Mucosa of rectum (tissue), 2 donors: ENCODE results near the gene ZNF710.

Source experiments
- H3K27ac ChIP-seq, 2 donors: one replicate each; pipeline ENCODE4 v1.7.0; 2013; ENCODE audit warnings: inconsistent platforms in 2 of 2, low read depth in 2 of 2, low read length in 2 of 2
- H3K27me3 ChIP-seq, 2 donors: one replicate each; pipeline ENCODE4 v1.7.0; 2013; ENCODE audit warnings: low read length in 2 of 2; ENCODE audit not compliant: control insufficient read depth in 2 of 2, insufficient read depth in 2 of 2
- H3K36me3 ChIP-seq, 2 donors: one replicate each; pipeline ENCODE4 v1.7.0; 2013; ENCODE audit warnings: low read length in 2 of 2; ENCODE audit not compliant: control insufficient read depth in 2 of 2, insufficient read depth in 2 of 2
- H3K4me1 ChIP-seq, 2 donors: one replicate each; pipeline ENCODE4 v1.7.0; 2013; ENCODE audit warnings: low read length in 2 of 2, mild to moderate bottlenecking in 1 of 2; ENCODE audit not compliant: control insufficient read depth in 2 of 2, insufficient read depth in 2 of 2
- H3K4me3 ChIP-seq, 2 donors: one replicate each; pipeline ENCODE4 v1.7.0; 2013; ENCODE audit warnings: low read length in 2 of 2
- H3K9ac ChIP-seq, 2 donors: one replicate each; pipeline ENCODE4 v1.7.0; 2013; ENCODE audit warnings: low read length in 2 of 2, low read depth in 1 of 2, mild to moderate bottlenecking in 1 of 2
- H3K9me3 ChIP-seq, 2 donors: one replicate each; pipeline ENCODE4 v1.7.0; 2013; ENCODE audit warnings: low read length in 2 of 2; ENCODE audit not compliant: control insufficient read depth in 2 of 2
- donor health status: healthy.
- donor health status: Normal muscosa, but diverticular disease.

ZNF710 gene

DNA sequence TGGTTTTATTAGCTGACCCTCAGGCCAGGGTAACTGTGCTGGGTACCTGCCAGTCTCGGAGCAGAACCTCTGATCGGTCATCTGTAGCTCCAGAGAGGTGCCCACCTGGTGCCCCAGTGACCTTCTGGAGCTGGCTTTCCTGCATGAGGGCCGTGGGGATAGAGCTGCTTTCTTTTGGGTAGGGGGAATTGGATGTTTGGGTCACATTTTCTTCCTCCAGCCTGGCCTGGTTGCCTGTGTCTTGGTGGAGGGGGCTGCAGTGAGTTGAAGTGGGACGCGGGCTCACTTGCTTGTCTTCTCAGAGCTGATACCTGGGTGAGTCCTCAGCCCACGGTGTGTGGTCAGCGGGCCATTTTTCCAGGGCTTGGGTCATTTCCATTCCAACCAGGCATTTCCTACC lies 2.6 kb downstream of the ZNF710 start:
- no peak overlapping the region for H3K4me3 ChIP-seq
- peak overlapping the region; percentile 14 to 68 for H3K27ac ChIP-seq
- peaks cover 0 to 3% of the 10 kb centered on the region in 2 donors for H3K36me3 ChIP-seq
- peaks cover 23 to 38% of the 10 kb centered on the region in 2 donors for H3K4me1 ChIP-seq
- no peaks in the 10 kb centered on the region for H3K9me3 ChIP-seq
- H3K9ac ChIP-seq, result peak overlapping the region in 1 of 2 donors; percentile 87
- no peaks in the 10 kb centered on the region for H3K27me3 ChIP-seq

DNA sequence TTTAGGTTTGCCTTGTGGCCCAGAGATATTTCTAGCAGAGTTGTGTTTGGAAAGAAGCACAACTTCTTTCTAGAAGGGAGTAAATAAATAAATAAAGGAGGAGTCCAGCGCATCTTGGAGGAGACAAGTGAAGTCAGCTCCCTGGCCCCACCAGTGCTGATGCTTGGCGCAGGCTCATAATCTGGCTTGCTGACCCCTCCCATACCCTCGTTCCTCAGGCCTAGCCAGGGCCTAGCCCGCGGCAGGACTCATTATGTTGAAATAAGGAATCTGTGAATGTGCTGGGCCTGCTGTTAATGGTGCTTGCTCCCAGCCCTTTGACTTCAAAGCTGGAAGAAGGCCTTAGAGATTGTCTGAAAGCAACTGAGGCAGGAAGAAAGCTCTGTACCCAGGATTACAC lies 3.1 kb downstream of the ZNF710 start:
- Histone ChIP-seq H3K27me3 (no peaks in the 10 kb centered on the region), H3K27ac (peak overlapping the region; percentile 68 to 75), H3K36me3 (peaks cover 0 to 5% of the 10 kb centered on the region in 2 donors), H3K9ac (peak overlapping the region in 1 of 2 donors; percentile 44), H3K4me3 (peak overlapping the region in 1 of 2 donors; percentile 48), H3K4me1 (peaks cover 18 to 33% of the 10 kb centered on the region in 2 donors), H3K9me3 (no peaks in the 10 kb centered on the region)

- H3K9ac ChIP-seq, result peak overlapping the region in 1 of 2 donors; percentile 44
- no peaks in the 10 kb centered on the region for H3K9me3 ChIP-seq
- peaks cover 0 to 7% of the 10 kb centered on the region in 2 donors for H3K36me3 ChIP-seq
- H3K27ac ChIP-seq, result peak overlapping the region; percentile 68 to 75
- H3K4me1 ChIP-seq, result peaks cover 18 to 31% of the 10 kb centered on the region in 2 donors
- H3K4me3 ChIP-seq, result peak overlapping the region in 1 of 2 donors; percentile 48
- no peaks in the 10 kb centered on the region for H3K27me3 ChIP-seq
Observed at GRCh38 chr15:90004671-90005070, 3.5 kb downstream of the ZNF710 start.

- Histone ChIP-seq H3K9ac (no peak overlapping the region), H3K36me3 (peaks cover 0 to 7% of the 10 kb centered on the region in 2 donors), H3K9me3 (peaks cover 0 to 2% of the 10 kb centered on the region in 2 donors), H3K27ac (peak overlapping the region in 1 of 2 donors; percentile 1), H3K27me3 (no peaks in the 10 kb centered on the region), H3K4me3 (no peak overlapping the region), H3K4me1 (peaks cover 18% of the 10 kb centered on the region in 2 donors)
Observed at GRCh38 chr15:90006217-90007075, 5.3 kb downstream of the ZNF710 start.

DNA sequence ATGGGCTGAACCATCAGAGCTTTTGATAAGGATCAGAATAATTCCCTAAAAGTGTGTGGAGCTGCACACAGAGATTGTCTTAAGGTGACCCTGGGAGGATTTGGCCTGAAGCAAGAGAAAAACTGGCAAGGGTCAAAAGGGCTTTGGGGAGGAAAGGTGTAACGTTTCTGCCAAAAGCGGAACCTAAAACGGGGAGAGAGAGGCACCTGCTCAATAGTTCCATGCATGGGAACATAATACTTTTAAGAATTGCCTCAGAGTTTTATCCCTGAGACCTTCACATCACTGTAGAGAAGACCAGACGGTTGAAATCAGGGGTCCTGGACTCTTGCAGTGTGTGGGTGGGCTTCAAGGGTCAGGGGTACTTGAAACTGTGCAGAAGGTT lies 5.9 kb downstream of the ZNF710 start:
- no peaks in the 10 kb centered on the region for H3K27me3 ChIP-seq
- H3K9ac ChIP-seq, result no peak overlapping the region
- no peak overlapping the region for H3K27ac ChIP-seq
- H3K36me3 ChIP-seq, result peaks cover 0 to 7% of the 10 kb centered on the region in 2 donors
- peaks cover 0 to 3% of the 10 kb centered on the region in 2 donors for H3K9me3 ChIP-seq
- H3K4me1 ChIP-seq, result peaks cover 18% of the 10 kb centered on the region in 2 donors
- no peak overlapping the region for H3K4me3 ChIP-seq

DNA sequence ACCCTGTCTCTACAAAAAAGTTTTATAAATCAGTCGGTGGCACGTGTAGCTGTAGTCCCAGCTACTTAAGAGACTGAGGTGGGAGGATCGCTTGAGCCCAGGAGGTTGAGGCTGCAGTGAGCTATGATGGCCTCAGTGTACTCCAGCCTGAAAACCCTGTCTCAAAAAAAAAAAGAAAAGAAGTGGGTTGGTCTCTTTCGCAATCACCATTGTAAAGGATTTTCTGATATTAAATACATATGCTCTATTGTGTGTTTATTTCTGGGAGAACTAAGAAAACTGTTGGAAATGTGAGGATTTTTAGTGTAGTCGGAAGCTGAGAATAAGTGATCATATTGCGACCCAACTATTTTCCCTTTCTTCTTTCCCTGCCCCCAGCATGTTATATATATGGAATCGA lies 7.5 kb downstream of the ZNF710 start:
- H3K9ac ChIP-seq, result no peak overlapping the region
- peaks cover 0 to 7% of the 10 kb centered on the region in 2 donors for H3K36me3 ChIP-seq
- no peak overlapping the region for H3K4me3 ChIP-seq
- H3K9me3 ChIP-seq, result peaks cover 0 to 3% of the 10 kb centered on the region in 2 donors
- H3K27me3 ChIP-seq, result no peaks in the 10 kb centered on the region
- H3K4me1 ChIP-seq, result peaks cover 18 to 20% of the 10 kb centered on the region in 2 donors
- no peak overlapping the region for H3K27ac ChIP-seq

DNA sequence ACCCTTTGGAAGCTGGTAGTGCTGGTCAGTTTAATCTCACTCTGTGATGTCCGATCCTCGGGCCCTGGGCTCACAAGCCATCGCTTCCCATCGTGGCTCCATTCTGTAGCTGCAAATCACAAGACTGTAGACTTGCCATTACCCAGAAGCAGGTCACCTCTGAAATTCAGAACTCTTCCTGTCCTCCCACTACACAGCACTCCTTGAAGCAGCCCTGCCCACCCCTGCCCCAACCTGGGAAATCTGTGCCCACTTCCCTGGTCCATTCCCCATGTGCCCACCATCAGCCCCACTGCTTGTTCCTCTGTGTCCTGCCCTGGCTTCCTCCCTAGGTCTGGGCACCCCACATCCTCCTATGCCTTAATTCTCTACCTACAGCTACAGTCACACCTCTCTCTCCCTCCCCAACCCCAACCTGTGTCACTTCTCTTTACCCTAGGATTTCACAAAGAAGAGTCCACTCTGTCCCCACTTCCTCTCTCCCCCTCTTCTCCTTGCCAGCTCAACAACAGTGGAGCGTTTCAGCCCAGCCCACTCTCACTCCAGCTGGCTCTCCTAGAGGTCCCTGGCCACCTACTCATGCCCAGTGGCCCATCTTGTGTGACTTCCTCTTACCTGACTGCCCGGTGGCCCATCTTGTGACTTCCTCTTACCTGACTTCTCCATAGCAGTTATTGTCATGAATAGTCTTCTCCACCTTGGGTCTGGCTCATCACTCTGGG lies 8.3 kb downstream of the ZNF710 start:
- H3K9ac ChIP-seq, result no peak overlapping the region
- no peak overlapping the region for H3K4me3 ChIP-seq
- peaks cover 0 to 3% of the 10 kb centered on the region in 2 donors for H3K9me3 ChIP-seq
- peak overlapping the region; percentile 0 to 18 for H3K27ac ChIP-seq
- no peaks in the 10 kb centered on the region for H3K27me3 ChIP-seq
- H3K4me1 ChIP-seq, result peaks cover 15 to 19% of the 10 kb centered on the region in 2 donors
- H3K36me3 ChIP-seq, result peaks cover 0 to 7% of the 10 kb centered on the region in 2 donors

DNA sequence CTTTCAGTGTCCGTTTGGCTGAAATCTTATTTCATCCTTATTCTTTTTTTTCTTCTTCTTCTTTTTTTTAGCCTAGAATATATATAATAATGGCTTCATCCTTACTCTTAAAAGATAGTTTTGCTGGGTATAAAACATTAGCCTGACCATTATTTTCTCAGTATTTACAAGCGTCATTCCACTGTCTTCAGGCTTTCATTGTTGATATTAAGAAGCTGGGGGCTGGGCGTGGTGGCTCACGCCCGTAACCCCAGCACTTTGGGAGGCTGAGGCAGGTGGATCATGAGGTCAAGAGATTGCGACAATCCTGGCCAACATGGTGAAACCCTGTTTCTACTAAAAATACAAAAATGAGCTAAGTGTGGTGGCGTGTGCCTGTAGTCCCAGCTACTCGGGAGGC lies 10.6 kb downstream of the ZNF710 start:
- H3K4me3 ChIP-seq, result no peak overlapping the region
- peaks cover 0 to 4% of the 10 kb centered on the region in 2 donors for H3K36me3 ChIP-seq
- peaks cover 0 to 3% of the 10 kb centered on the region in 2 donors for H3K9me3 ChIP-seq
- H3K27me3 ChIP-seq, result no peaks in the 10 kb centered on the region
- H3K4me1 ChIP-seq, result peaks cover 11 to 17% of the 10 kb centered on the region in 2 donors
- H3K27ac ChIP-seq, result no peak overlapping the region
- H3K9ac ChIP-seq, result no peak overlapping the region

DNA sequence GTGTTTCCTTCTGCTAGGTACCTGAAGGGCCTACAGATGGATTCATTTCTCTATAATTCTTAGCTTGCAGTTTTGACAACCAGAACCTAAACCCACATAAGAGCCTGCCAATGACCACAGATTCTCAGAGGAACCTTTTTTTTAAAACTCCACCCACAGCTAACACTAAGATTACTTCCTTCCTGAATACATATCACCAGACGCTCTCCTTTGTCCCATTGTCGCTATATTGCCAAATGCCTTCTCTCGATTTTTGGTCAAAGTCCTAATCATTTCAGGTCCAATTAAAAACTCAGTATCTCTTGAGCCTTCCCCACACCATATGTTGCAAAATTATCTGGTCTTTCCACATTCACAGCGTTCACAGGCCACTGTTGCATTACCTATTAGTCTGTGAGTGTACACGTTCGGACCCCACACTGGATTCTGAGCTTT lies 12.4 kb downstream of the ZNF710 start:
- Histone ChIP-seq H3K9me3 (peaks cover 0 to 3% of the 10 kb centered on the region in 2 donors), H3K4me1 (peaks cover 18 to 25% of the 10 kb centered on the region in 2 donors), H3K9ac (peak overlapping the region in 1 of 2 donors; percentile 24), H3K4me3 (peak overlapping the region; percentile 33 to 36), H3K27me3 (no peaks in the 10 kb centered on the region), H3K36me3 (peaks cover 0 to 4% of the 10 kb centered on the region in 2 donors), H3K27ac (peak overlapping the region; percentile 25 to 38)

- no peak overlapping the region for H3K4me3 ChIP-seq
- H3K27me3 ChIP-seq, result no peaks in the 10 kb centered on the region
- H3K4me1 ChIP-seq, result peaks cover 18 to 32% of the 10 kb centered on the region in 2 donors
- H3K9me3 ChIP-seq, result peaks cover 0 to 3% of the 10 kb centered on the region in 2 donors
- H3K9ac ChIP-seq, result no peak overlapping the region
- H3K36me3 ChIP-seq, result peaks cover 0 to 2% of the 10 kb centered on the region in 2 donors
- H3K27ac ChIP-seq, result no peak overlapping the region
Observed at GRCh38 chr15:90015294-90015693, 14.2 kb downstream of the ZNF710 start.
